K562 (cell line): ENCODE data around the gene FOXM1. TPM values are rescaled to one million over a fixed set of nuclear protein-coding genes. Genes with fewer than 3 reads are reported as not detected.
A peak's percentile ranks its signal among the peaks of the same experiment; 100 is the strongest.

ENCODE experiments used
- CBFB ChIP-seq: sonication (generic); formaldehyde crosslinking; IDR thresholded peaks from 2 replicates; pipeline ENCODE4 v1.4.0; 2020; ENCODE audit warnings: mild to moderate bottlenecking, missing genetic modification reagents
- DPF2 ChIP-seq: fragments of 450-650 bp; IDR thresholded peaks from 2 replicates; pipeline ENCODE4 v1.6.1; 2016
- FOXA3 ChIP-seq, 2 experiments: fragments of 450-650 bp in 1 of 2; sonication (generic) in 1 of 2; formaldehyde crosslinking; IDR thresholded peaks in 1 of 2; conservative IDR thresholded peaks in 1 of 2; 2 replicates each; pipeline versions ENCODE4 v1.4.0 to v1.8.0; 2020 to 2022; ENCODE audit warnings: mild to moderate bottlenecking in 2 of 2, missing genetic modification reagents in 1 of 2
- MEIS2 ChIP-seq: fragments of 450-650 bp; IDR thresholded peaks from 2 replicates; pipeline ENCODE4 v1.6.1; 2014; ENCODE audit warnings: mild to moderate bottlenecking; ENCODE audit not compliant: partially characterized antibody
- NFRKB ChIP-seq: fragments of 450-650 bp; IDR thresholded peaks from 2 replicates; pipeline ENCODE4 v1.6.1; 2016; ENCODE audit warnings: low read depth
- ZBTB40 ChIP-seq, 2 experiments: fragments of 450-650 bp in 1 of 2; sonication (generic) in 1 of 2; formaldehyde crosslinking in 1 of 2; IDR thresholded peaks; 2 replicates each; pipeline versions ENCODE4 v1.7.1 to v1.9.0; 2016 to 2022; ENCODE audit warnings: inconsistent platforms in 1 of 2, mild to moderate bottlenecking in 1 of 2, missing genetic modification reagents in 1 of 2
- ZNF449 ChIP-seq: fragments of 250-450 bp; sonication (Bioruptor Pico); IDR thresholded peaks from 2 replicates; pipeline ENCODE4 v1.8.0; 2022; ENCODE audit warnings: moderate library complexity, mild to moderate bottlenecking, inconsistent platforms
- polyA plus RNA-seq, 8 experiments: library from polyadenylated mRNA; depleted of rRNA in 4 of 8; stranded (reverse) in 5 of 8; unstranded in 3 of 8; fragments of >200 nt; fragmentation: Nextera tagmentation in 2 of 8; fragmentation: Illumina TruSeq in 1 of 8; extraction: Ambion mirVana in 2 of 8; extraction: Trizol in 1 of 8; gene quantifications; 2 replicates each; pipeline versions ENCODE4 v1.2.1 to v1.2.3, GENCODE V29; 2011 to 2014; ENCODE audit warnings: inconsistent platforms in 1 of 8, missing spikeins in 1 of 8
- total RNA-seq, 7 experiments: library from RNA; depleted of rRNA in 6 of 7; stranded (reverse); fragments of >200 nt in 6 of 7; fragmentation: Illumina TruSeq in 2 of 7; extraction: Trizol in 2 of 7; gene quantifications; 2 replicates each; pipeline versions ENCODE4 v1.2.1 to v1.2.3, GENCODE V29; 2011 to 2021; ENCODE audit warnings: low replicate concordance in 1 of 7
- TF ChIP-seq, protein P1 (sequence below): fragments of 450-650 bp; conservative IDR thresholded peaks from 2 replicates; pipeline ENCODE4 v1.6.1; 2016; ENCODE audit warnings: missing genetic modification characterization, low read depth, mild to moderate bottlenecking, missing compliant biosample characterization, moderate library complexity
- TF ChIP-seq, protein P2 (sequence below), 2 experiments: fragments of 450-650 bp in 1 of 2; IDR thresholded peaks; 2 replicates each; pipeline ENCODE4 v1.6.1; 2011 to 2017; ENCODE audit warnings: low read depth in 2 of 2, antibody characterized with exemption in 1 of 2, borderline replicate concordance in 1 of 2, low read length in 1 of 2, mild to moderate bottlenecking in 1 of 2, mixed read lengths in 1 of 2; ENCODE audit not compliant: control insufficient read depth in 1 of 2

Gene FOXM1
- total and polyA plus RNA-seq, 9 of the 15 experiments (the other 6 are each of a cell fraction or from before 2014, with no cell fraction given): 8.9 to 46.9 (median 17.2) TPM

GRCh38 chr12:2812290-2813213, 64.4 kb downstream of the FOXM1 start, which contains the start of gene ITFG2 (continued):
- TF ChIP-seq, protein P1, sequence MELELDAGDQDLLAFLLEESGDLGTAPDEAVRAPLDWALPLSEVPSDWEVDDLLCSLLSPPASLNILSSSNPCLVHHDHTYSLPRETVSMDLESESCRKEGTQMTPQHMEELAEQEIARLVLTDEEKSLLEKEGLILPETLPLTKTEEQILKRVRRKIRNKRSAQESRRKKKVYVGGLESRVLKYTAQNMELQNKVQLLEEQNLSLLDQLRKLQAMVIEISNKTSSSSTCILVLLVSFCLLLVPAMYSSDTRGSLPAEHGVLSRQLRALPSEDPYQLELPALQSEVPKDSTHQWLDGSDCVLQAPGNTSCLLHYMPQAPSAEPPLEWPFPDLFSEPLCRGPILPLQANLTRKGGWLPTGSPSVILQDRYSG (tag): no peak
- TF ChIP-seq CBFB (CRISPR knock-in tag): peak; percentile 86; the same call in 1 of the 2 replicates
- TF ChIP-seq, protein P2, sequence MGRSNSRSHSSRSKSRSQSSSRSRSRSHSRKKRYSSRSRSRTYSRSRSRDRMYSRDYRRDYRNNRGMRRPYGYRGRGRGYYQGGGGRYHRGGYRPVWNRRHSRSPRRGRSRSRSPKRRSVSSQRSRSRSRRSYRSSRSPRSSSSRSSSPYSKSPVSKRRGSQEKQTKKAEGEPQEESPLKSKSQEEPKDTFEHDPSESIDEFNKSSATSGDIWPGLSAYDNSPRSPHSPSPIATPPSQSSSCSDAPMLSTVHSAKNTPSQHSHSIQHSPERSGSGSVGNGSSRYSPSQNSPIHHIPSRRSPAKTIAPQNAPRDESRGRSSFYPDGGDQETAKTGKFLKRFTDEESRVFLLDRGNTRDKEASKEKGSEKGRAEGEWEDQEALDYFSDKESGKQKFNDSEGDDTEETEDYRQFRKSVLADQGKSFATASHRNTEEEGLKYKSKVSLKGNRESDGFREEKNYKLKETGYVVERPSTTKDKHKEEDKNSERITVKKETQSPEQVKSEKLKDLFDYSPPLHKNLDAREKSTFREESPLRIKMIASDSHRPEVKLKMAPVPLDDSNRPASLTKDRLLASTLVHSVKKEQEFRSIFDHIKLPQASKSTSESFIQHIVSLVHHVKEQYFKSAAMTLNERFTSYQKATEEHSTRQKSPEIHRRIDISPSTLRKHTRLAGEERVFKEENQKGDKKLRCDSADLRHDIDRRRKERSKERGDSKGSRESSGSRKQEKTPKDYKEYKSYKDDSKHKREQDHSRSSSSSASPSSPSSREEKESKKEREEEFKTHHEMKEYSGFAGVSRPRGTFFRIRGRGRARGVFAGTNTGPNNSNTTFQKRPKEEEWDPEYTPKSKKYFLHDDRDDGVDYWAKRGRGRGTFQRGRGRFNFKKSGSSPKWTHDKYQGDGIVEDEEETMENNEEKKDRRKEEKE (IDR thresholded peaks at IDR 0.05; ENCODE audit: borderline replicate concordance in 1 of 2, control insufficient read depth in 1 of 2, low read depth in 2 of 2, low read length in 1 of 2): no peak
- TF ChIP-seq MEIS2: peak; percentile 65
- TF ChIP-seq NFRKB: 0 out of 2 replicates have a peak, but pooled peaks have one; percentile 47
- TF ChIP-seq DPF2: no peak
- no peak for TF ChIP-seq FOXA3 (CRISPR knock-in tag; conservative IDR thresholded peaks at IDR 0.05 in 1 of 2, IDR thresholded peaks at IDR 0.05 in 1 of 2)
- TF ChIP-seq ZNF449 (CRISPR knock-in tag): no peak
- TF ChIP-seq ZBTB40 (IDR thresholded peaks at IDR 0.05): peak; percentile 100
- peak; percentile 100 for TF ChIP-seq ZBTB40 (CRISPR knock-in tag; IDR thresholded peaks at IDR 0.05)
